H1 (cell line): ENCODE results near the gene NUTM2A. TPM values are rescaled to one million over a fixed set of nuclear protein-coding genes. Genes with fewer than 3 reads are reported as not detected.
"Not testable (repeated sequence)": the region's sequence is repeated elsewhere in the genome, so short reads cannot be mapped to it uniquely, and the experiment has no call there.

Experiments
- CTCF ChIA-PET: fragments of 300-600 bp; sonication (Branson Sonifier 250); formaldehyde crosslinking; loops from one replicate; lab custom pipeline; 2021; ENCODE audit not compliant: partially characterized antibody; lab: Charles Lee
- POLR2A ChIA-PET: fragments of 300-600 bp; sonication (Branson Sonifier 250); formaldehyde crosslinking; loops from one replicate; lab custom pipeline; 2021; ENCODE audit warnings: inconsistent platforms; ENCODE audit not compliant: partially characterized antibody; lab: Charles Lee
- DNase-seq, 2 experiments: peaks; one replicate each; pipeline versions ENCODE4 v3.0.0 to v3.0.0-alpha.2; 2010 to 2022; ENCODE audit warnings: low spot score in 2 of 2, low read depth in 1 of 2, mixed read lengths in 1 of 2
- FAIRE-seq: peaks from 2 replicates; lab custom pipeline; 2011; peaks lifted over from hg19 to GRCh38; lab: Jason Lieb, UNC
- H2AFZ ChIP-seq: 2 replicates; pipeline ENCODE4 v1.8.1; 2012; ENCODE audit warnings: low read length, inconsistent platforms
- H2AK5ac ChIP-seq: 2 replicates; pipeline ENCODE4 v1.6.1; 2013; ENCODE audit warnings: low read depth, low read length
- H2BK120ac ChIP-seq: replicated peaks from 2 replicates; pipeline ENCODE3; 2013; ENCODE audit warnings: low read depth, low read length, inconsistent platforms
- H2BK12ac ChIP-seq: 2 replicates; pipeline ENCODE4 v1.6.1; 2013; ENCODE audit warnings: low read depth, low read length
- H2BK15ac ChIP-seq: 2 replicates; pipeline ENCODE4 v1.6.1; 2013; ENCODE audit warnings: low read length
- H2BK20ac ChIP-seq: 2 replicates; pipeline ENCODE4 v1.6.1; 2013; ENCODE audit warnings: low read length
- H2BK5ac ChIP-seq: 2 replicates; pipeline ENCODE4 v1.6.1; 2013; ENCODE audit warnings: low read depth, low read length
- H3K14ac ChIP-seq: 2 replicates; pipeline ENCODE4 v1.6.1; 2013; ENCODE audit warnings: inconsistent platforms; ENCODE audit not compliant: insufficient read length
- H3K18ac ChIP-seq: 2 replicates; pipeline ENCODE4 v1.6.1; 2013; ENCODE audit warnings: low read length; ENCODE audit errors: extremely low read depth
- H3K23ac ChIP-seq: 2 replicates; pipeline ENCODE4 v1.6.1; 2013; ENCODE audit warnings: inconsistent platforms; ENCODE audit not compliant: insufficient read length
- H3K23me2 ChIP-seq: 2 replicates; pipeline ENCODE4 v1.6.1; 2013; ENCODE audit warnings: low read depth, low read length
- H3K27ac ChIP-seq: 2 replicates; pipeline ENCODE4 v1.6.1; 2011; ENCODE audit warnings: low read depth, low read length, inconsistent platforms
- H3K27me3 ChIP-seq, 4 experiments: replicated peaks in 1 of 4; 1 replicate in 1 of 4; 2 replicates in 3 of 4; pipeline versions ENCODE4 v1.6.1 to v1.8.1; 2011 to 2013; ENCODE audit warnings: low read length in 3 of 4, mild to moderate bottlenecking in 3 of 4, inconsistent platforms in 2 of 4, mixed read lengths in 2 of 4, moderate library complexity in 1 of 4; ENCODE audit not compliant: control insufficient read depth in 3 of 4, insufficient read depth in 3 of 4; ENCODE audit errors: extremely low read depth in 1 of 4
- H3K36me3 ChIP-seq, 4 experiments: 2 replicates each; pipeline versions ENCODE4 v1.6.1 to v1.8.1; 2011 to 2013; ENCODE audit warnings: mild to moderate bottlenecking in 4 of 4, low read length in 3 of 4, moderate library complexity in 2 of 4, control low read depth in 1 of 4, inconsistent platforms in 1 of 4; ENCODE audit not compliant: insufficient read depth in 4 of 4, control insufficient read depth in 2 of 4
- H3K4ac ChIP-seq: replicated peaks from 2 replicates; pipeline ENCODE3; 2013; ENCODE audit warnings: low read length, low read depth, mixed read lengths, inconsistent platforms; ENCODE audit not compliant: insufficient read length
- H3K4me1 ChIP-seq, 4 experiments: replicated peaks in 1 of 4; 1 replicate in 1 of 4; 2 replicates in 3 of 4; pipeline versions ENCODE4 v1.6.1 to v1.8.1; 2011 to 2013; ENCODE audit warnings: low read length in 3 of 4, inconsistent platforms in 2 of 4, mixed read lengths in 1 of 4; ENCODE audit not compliant: insufficient read depth in 4 of 4, control insufficient read depth in 3 of 4
- H3K4me2 ChIP-seq, 2 experiments: 2 replicates each; pipeline versions ENCODE4 v1.6.1 to v1.8.1; 2011 to 2013; ENCODE audit warnings: low read depth in 2 of 2, low read length in 2 of 2, control low read depth in 1 of 2, inconsistent platforms in 1 of 2, mild to moderate bottlenecking in 1 of 2; ENCODE audit not compliant: insufficient read depth in 1 of 2
- H3K4me3 ChIP-seq, 4 experiments: fragments of 200-600, 300-600 bp in 1 of 4; sonication (generic), shearing (Covaris generic), sonication (Bioruptor Twin) in 1 of 4; 2 replicates each; pipeline versions ENCODE4 v1.5.1 to v1.8.1; 2011 to 2016; ENCODE audit warnings: low read length in 4 of 4, low read depth in 3 of 4, control low read depth in 2 of 4, inconsistent platforms in 2 of 4, mild to moderate bottlenecking in 2 of 4, mixed read lengths in 1 of 4, moderate library complexity in 1 of 4; ENCODE audit not compliant: insufficient read depth in 2 of 4; ENCODE audit errors: extremely low read depth in 1 of 4
- H3K56ac ChIP-seq: replicated peaks from 2 replicates; pipeline ENCODE3; 2013; ENCODE audit warnings: low read depth, mild to moderate bottlenecking, mixed read lengths, low read length, inconsistent platforms; ENCODE audit not compliant: insufficient read length
- H3K79me1 ChIP-seq: 2 replicates; pipeline ENCODE4 v1.6.1; 2013; ENCODE audit warnings: low read depth, low read length, control low read depth
- H3K79me2 ChIP-seq, 2 experiments: 2 replicates each; pipeline versions ENCODE4 v1.6.1 to v1.8.1; 2012 to 2013; ENCODE audit warnings: low read length in 2 of 2, mild to moderate bottlenecking in 2 of 2, inconsistent platforms in 1 of 2; ENCODE audit not compliant: insufficient read depth in 2 of 2, control insufficient read depth in 1 of 2
- H3K9ac ChIP-seq, 4 experiments: replicated peaks in 1 of 4; 1 replicate in 1 of 4; 2 replicates in 3 of 4; pipeline versions ENCODE4 v1.6.1 to v1.8.1; 2011 to 2013; ENCODE audit warnings: low read depth in 3 of 4, low read length in 3 of 4, control low read depth in 2 of 4, mild to moderate bottlenecking in 2 of 4, moderate library complexity in 2 of 4, inconsistent platforms in 1 of 4; ENCODE audit errors: extremely low read depth in 1 of 4
- H3K9me3 ChIP-seq, 2 experiments: 2 replicates each; pipeline versions ENCODE4 v1.6.1 to v1.8.1; 2012 to 2013; ENCODE audit warnings: mild to moderate bottlenecking in 2 of 2, moderate library complexity in 2 of 2, control low read depth in 1 of 2, inconsistent platforms in 1 of 2, low read depth in 1 of 2, low read length in 1 of 2, mixed read lengths in 1 of 2; ENCODE audit not compliant: insufficient read depth in 2 of 2
- H4K20me1 ChIP-seq, 2 experiments: replicated peaks in 1 of 2; 2 replicates each; pipeline versions ENCODE3 to v1.8.1; 2011 to 2013; ENCODE audit warnings: inconsistent platforms in 2 of 2, low read length in 2 of 2, mild to moderate bottlenecking in 1 of 2; ENCODE audit not compliant: insufficient read depth in 2 of 2, control insufficient read depth in 1 of 2
- H4K5ac ChIP-seq: 2 replicates; pipeline ENCODE4 v1.6.1; 2013; ENCODE audit warnings: low read length, low read depth, mixed read lengths, inconsistent platforms; ENCODE audit not compliant: insufficient read length
- H4K8ac ChIP-seq: 2 replicates; pipeline ENCODE4 v1.8.0; 2013; ENCODE audit warnings: mild to moderate bottlenecking, moderate library complexity, low read length, inconsistent platforms; ENCODE audit not compliant: insufficient read depth; ENCODE audit errors: extremely low read depth
- H4K91ac ChIP-seq: replicated peaks from 2 replicates; pipeline ENCODE3; 2013; ENCODE audit warnings: low read length, mixed read lengths, inconsistent platforms; ENCODE audit not compliant: insufficient read length
- WGBS, 2 experiments: shearing (Covaris generic) in 1 of 2; methylation state at CpG; one replicate each; pipeline versions ENCODE4 v1.1.6 to v1.1.7; 2013 to 2015; ENCODE audit warnings: low lambda C conversion rate in 2 of 2, mixed read lengths in 2 of 2, inconsistent platforms in 1 of 2, low coverage in 1 of 2, missing lambda C conversion rate in 1 of 2; ENCODE audit not compliant: insufficient replicate concordance in 2 of 2, insufficient coverage in 1 of 2, insufficient read length in 1 of 2; ENCODE audit errors: extremely low coverage in 1 of 2, missing lambda C conversion rate in 1 of 2; 5-methylcytosine and 5-hydroxymethylcytosine counted together
- polyA plus RNA-seq, 7 experiments: library from polyadenylated mRNA; depleted of rRNA in 3 of 7; stranded (reverse) in 5 of 7; unstranded in 2 of 7; fragments of >200 nt in 5 of 7; fragments of 200-250 nt in 2 of 7; gene quantifications; 1 replicate in 5 of 7; 2 replicates in 1 of 7; 4 replicates in 1 of 7; pipeline versions ENCODE4 v1.2.1 to v1.2.3, GENCODE V29; 2011 to 2013; ENCODE audit warnings: missing spikeins in 2 of 7, mixed read lengths in 2 of 7
- total RNA-seq: library from RNA; stranded (reverse); fragmentation: NEBNext Ultra II Directional; extraction: Animal tissue kit (Norgen Biotek cat#: 25700); gene quantifications from 2 replicates; pipeline ENCODE4 v1.2.1, GENCODE V29; 2021

NUTM2A gene
- total and polyA plus RNA-seq, 2 of the 8 experiments (the other 6 are each of a cell fraction or from before 2014, with no cell fraction given): 0.41 to 0.51 TPM

DNA sequence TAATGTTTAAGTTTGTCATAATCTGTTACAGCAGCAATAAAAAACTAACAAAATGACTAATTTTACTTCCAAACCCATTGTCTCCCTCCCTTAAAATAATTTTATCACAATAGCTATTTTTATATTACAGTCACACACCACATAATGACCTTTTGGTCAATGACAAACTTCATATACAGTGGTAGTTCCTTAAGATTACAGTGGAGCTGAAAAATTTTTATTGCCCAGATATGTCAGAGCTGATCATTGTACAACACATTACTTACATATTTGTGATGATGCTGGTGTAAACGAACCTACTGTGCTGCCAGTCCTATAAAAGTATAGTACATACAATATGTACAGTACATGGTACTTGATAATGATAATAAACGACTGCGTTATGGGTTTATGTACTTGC is 22.1 kb downstream of the NUTM2A start:
- H3K4me2 ChIP-seq, H3K9ac ChIP-seq, POLR2A ChIA-PET, H4K20me1 ChIP-seq, H3K4ac ChIP-seq, H2BK12ac ChIP-seq, H2BK5ac ChIP-seq, H3K27me3 ChIP-seq, H3K14ac ChIP-seq, H3K4me1 ChIP-seq, H2BK20ac ChIP-seq, H3K56ac ChIP-seq, DNase-seq, H3K23ac ChIP-seq, H2AFZ ChIP-seq, H2AK5ac ChIP-seq, H2BK15ac ChIP-seq, H3K79me2 ChIP-seq, H3K27ac ChIP-seq, CTCF ChIA-PET, H3K23me2 ChIP-seq, FAIRE-seq, H3K9me3 ChIP-seq, H3K18ac ChIP-seq, H4K8ac ChIP-seq, H3K4me3 ChIP-seq, H3K79me1 ChIP-seq, H4K91ac ChIP-seq, H4K5ac ChIP-seq, H2BK120ac ChIP-seq, H3K36me3 ChIP-seq: not testable (repeated sequence)
- 90% methylated on average over 1 of the region's 3 CpGs; no CpG with 5 or more reads in 1 of the 2 experiments for WGBS, 2 experiments

DNA sequence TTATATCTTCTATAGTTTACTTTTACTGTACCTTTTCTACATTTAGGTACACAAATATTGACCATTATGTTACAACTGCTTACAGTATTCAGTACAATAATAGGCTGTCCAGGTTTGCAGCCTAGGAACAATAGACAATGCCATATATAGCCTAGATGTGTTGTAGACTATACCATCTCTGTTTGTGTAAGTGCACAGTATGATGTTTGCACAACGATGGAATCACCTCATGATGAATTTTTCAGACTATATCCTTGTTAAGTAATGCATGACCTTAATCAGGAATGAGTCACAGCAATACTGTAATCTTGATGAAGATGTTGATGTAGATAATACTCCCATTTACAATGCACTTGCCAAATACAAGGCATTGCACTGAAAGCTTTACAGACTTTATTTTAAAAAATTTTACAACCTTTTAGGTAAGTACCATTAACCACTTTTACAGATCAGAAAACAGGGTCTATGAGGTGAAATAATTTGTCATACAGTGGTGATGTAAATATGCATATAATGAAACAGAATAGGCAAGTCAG is 23.6 kb downstream of the NUTM2A start:
- H3K18ac ChIP-seq, H3K23ac ChIP-seq, H3K9ac ChIP-seq, H3K36me3 ChIP-seq, H3K14ac ChIP-seq, H2BK15ac ChIP-seq, H3K27ac ChIP-seq, H3K56ac ChIP-seq, H3K79me2 ChIP-seq, DNase-seq, H3K4me3 ChIP-seq, H3K4me1 ChIP-seq, H2BK120ac ChIP-seq, H4K91ac ChIP-seq, H3K9me3 ChIP-seq, FAIRE-seq, H2AFZ ChIP-seq, H4K20me1 ChIP-seq, H4K5ac ChIP-seq, H3K27me3 ChIP-seq, H4K8ac ChIP-seq, H3K23me2 ChIP-seq, H3K4me2 ChIP-seq, POLR2A ChIA-PET, H2BK5ac ChIP-seq, H2AK5ac ChIP-seq, H3K4ac ChIP-seq, H2BK12ac ChIP-seq, H3K79me1 ChIP-seq, H2BK20ac ChIP-seq: not testable (repeated sequence)
- WGBS, 2 experiments: 100% methylated on average over 1 of the region's 1 CpG; no CpG with 5 or more reads in 1 of the 2 experiments
- CTCF ChIA-PET: interaction anchor here (0.6 kb wide), 1 partner anchor 446 kb away, joined by 3 read pairs; no protein-coding TSS in a partner anchor
